ENCODE measurements around the gene HAX1. TPM values are rescaled to one million over a fixed set of nuclear protein-coding genes. Genes with fewer than 3 reads are reported as not detected.

The HAX1 gene
- total RNA-seq, 4 donors from 2014 or later: 66.0 to 88.3 (median 78.4) TPM

- Histone ChIP-seq H3K27ac (no peak overlapping the region), H3K4me1 (no peaks in the 10 kb centered on the region), H3K36me3 (peaks cover 98% of the 10 kb centered on the region), H3K9me3 (no peaks in the 10 kb centered on the region), H3K27me3 (no peaks in the 10 kb centered on the region), H3K4me3 (no peak overlapping the region)
- DNase-seq (ENCODE audit: low spot score in 2 of 2): no peak
- 91% methylated on average over 4 of the region's 4 CpGs for WGBS
- TF ChIP-seq POLR2A (IDR thresholded peaks at IDR 0.05): no peak
- TF ChIP-seq POLR2AphosphoS5 (IDR thresholded peaks at IDR 0.05): no peak
- TF ChIP-seq CTCF (IDR thresholded peaks at IDR 0.05): no peak
- TF ChIP-seq EP300 (IDR thresholded peaks at IDR 0.05): no peak
Measured at GRCh38 chr1:154236855-154237254, 35.6 kb upstream of the HAX1 start.

GRCh38 chr1:154237435-154237834 is 35.0 kb upstream of the HAX1 start:
- H3K27ac ChIP-seq: no peak overlapping the region
- no peak for TF ChIP-seq EP300 (IDR thresholded peaks at IDR 0.05)
- no peak for TF ChIP-seq POLR2AphosphoS5 (IDR thresholded peaks at IDR 0.05)
- TF ChIP-seq CTCF (IDR thresholded peaks at IDR 0.05): no peak
- TF ChIP-seq POLR2A (IDR thresholded peaks at IDR 0.05): no peak
- H3K9me3 ChIP-seq: no peaks in the 10 kb centered on the region
- H3K27me3 ChIP-seq: no peaks in the 10 kb centered on the region
- H3K4me1 ChIP-seq: no peaks in the 10 kb centered on the region
- peaks cover 96% of the 10 kb centered on the region for H3K36me3 ChIP-seq
- H3K4me3 ChIP-seq: no peak overlapping the region
- WGBS: 96% methylated on average over 2 of the region's 2 CpGs
- no peak for DNase-seq (ENCODE audit: low spot score in 2 of 2)

GRCh38 chr1:154237880-154238506 is 34.4 kb upstream of the HAX1 start:
- peaks cover 94% of the 10 kb centered on the region for H3K36me3 ChIP-seq
- DNase-seq (ENCODE audit: low spot score in 2 of 2): no peak
- no peaks in the 10 kb centered on the region for H3K4me1 ChIP-seq
- H3K27ac ChIP-seq: no peak overlapping the region
- 90% methylated on average over 6 of the region's 6 CpGs for WGBS
- H3K27me3 ChIP-seq: no peaks in the 10 kb centered on the region
- no peak for TF ChIP-seq POLR2A (IDR thresholded peaks at IDR 0.05)
- TF ChIP-seq EP300 (IDR thresholded peaks at IDR 0.05): no peak
- TF ChIP-seq CTCF (IDR thresholded peaks at IDR 0.05): no peak
- TF ChIP-seq POLR2AphosphoS5 (IDR thresholded peaks at IDR 0.05): no peak
- no peaks in the 10 kb centered on the region for H3K9me3 ChIP-seq
- no peak overlapping the region for H3K4me3 ChIP-seq

- no peak for TF ChIP-seq CTCF (IDR thresholded peaks at IDR 0.05)
- TF ChIP-seq POLR2AphosphoS5 (IDR thresholded peaks at IDR 0.05): no peak
- TF ChIP-seq POLR2A (IDR thresholded peaks at IDR 0.05): no peak
- TF ChIP-seq EP300 (IDR thresholded peaks at IDR 0.05): no peak
- Histone ChIP-seq H3K27me3 (no peaks in the 10 kb centered on the region), H3K27ac (no peak overlapping the region), H3K4me1 (no peaks in the 10 kb centered on the region), H3K36me3 (peaks cover 95% of the 10 kb centered on the region), H3K9me3 (no peaks in the 10 kb centered on the region), H3K4me3 (no peak overlapping the region)
- DNase-seq (ENCODE audit: low spot score in 2 of 2): no peak
- whole genome bisulfite sequencing: 90% methylated on average over 3 of the region's 3 CpGs
Measured at GRCh38 chr1:154239491-154239890, 32.9 kb upstream of the HAX1 start.

GRCh38 chr1:154240294-154240833 is 32.1 kb upstream of the HAX1 start:
- Histone ChIP-seq H3K27ac (no peak overlapping the region), H3K4me3 (no peak overlapping the region), H3K27me3 (no peaks in the 10 kb centered on the region), H3K4me1 (no peaks in the 10 kb centered on the region), H3K36me3 (peaks cover 95% of the 10 kb centered on the region), H3K9me3 (no peaks in the 10 kb centered on the region)
- TF ChIP-seq EP300 (IDR thresholded peaks at IDR 0.05) (no peak), CTCF (IDR thresholded peaks at IDR 0.05) (no peak), POLR2AphosphoS5 (IDR thresholded peaks at IDR 0.05) (no peak), POLR2A (IDR thresholded peaks at IDR 0.05) (no peak)
- no peak for DNase-seq (ENCODE audit: low spot score in 2 of 2)
- WGBS: 87% methylated on average over 3 of the region's 3 CpGs

Measured in suprapubic skin (tissue), 4 donors.